Aorta (tissue), 5 donors: Measurements from ENCODE around the gene DCDC2C. TPM values are rescaled to one million over a fixed set of nuclear protein-coding genes. Genes with fewer than 3 reads are reported as not detected.

ENCODE experiments used
- ATAC-seq: fragments of 200-7000 bp; cut with Tn5 transposase; one replicate; pipeline ENCODE4 v1.9.1; 2022; ENCODE audit warnings: moderate library complexity; ENCODE audit not compliant: low FRiP score
- DNase-seq, 2 donors: peaks; one replicate each; pipeline ENCODE4 v3.0.0-alpha.2; 2020
- H3K27ac ChIP-seq, 2 donors: one replicate each; pipeline ENCODE4 v1.5.1; 2013; ENCODE audit warnings: low read length in 2 of 2, mild to moderate bottlenecking in 2 of 2, moderate library complexity in 2 of 2, control low read depth in 1 of 2, inconsistent platforms in 1 of 2, low read depth in 1 of 2
- H3K27me3 ChIP-seq, 2 donors: one replicate each; pipeline ENCODE4 v1.6.1; 2013; ENCODE audit warnings: control low read depth in 1 of 2, low read length in 1 of 2, mild to moderate bottlenecking in 1 of 2, moderate library complexity in 1 of 2; ENCODE audit not compliant: insufficient read depth in 2 of 2, control insufficient read depth in 1 of 2
- H3K36me3 ChIP-seq, 2 donors: one replicate each; pipeline ENCODE4 v1.6.1; 2013; ENCODE audit warnings: control low read depth in 1 of 2, low read length in 1 of 2, mild to moderate bottlenecking in 1 of 2; ENCODE audit not compliant: insufficient read depth in 2 of 2, control insufficient read depth in 1 of 2
- H3K4me1 ChIP-seq, 2 donors: one replicate each; pipeline ENCODE4 v1.6.1; 2013; ENCODE audit warnings: low read length in 2 of 2, control low read depth in 1 of 2, mild to moderate bottlenecking in 1 of 2, moderate library complexity in 1 of 2; ENCODE audit not compliant: insufficient read depth in 2 of 2, control insufficient read depth in 1 of 2
- H3K4me3 ChIP-seq, 2 donors: one replicate each; pipeline ENCODE4 v1.5.1; 2013; ENCODE audit warnings: low read length in 2 of 2, control low read depth in 1 of 2, mild to moderate bottlenecking in 1 of 2
- H3K9me3 ChIP-seq: one replicate; pipeline ENCODE4 v1.6.1; 2013; ENCODE audit warnings: mild to moderate bottlenecking, low read length; ENCODE audit not compliant: control insufficient read depth
- WGBS, 2 donors: extraction: QIAGEN DNeasy Blood & Tissue Kit; methylation state at CpG; one replicate each; pipeline ENCODE4 v1.1.7; 2013; 5-methylcytosine and 5-hydroxymethylcytosine counted together
- intact Hi-C, 2 donors: fragments of 100-400 bp; cut with DNase I; formaldehyde crosslinking; loops; one replicate each; pipeline versions ENCODE4 v1.14.2 to v1.15.0; 2022
- polyA plus RNA-seq, 2 donors: library from polyadenylated mRNA; stranded (reverse); fragments of 200-250 nt; gene quantifications; one replicate each; pipeline ENCODE4 v1.2.3, GENCODE V29; 2013
- total RNA-seq, 2 donors: library from RNA; stranded (reverse); fragmentation: NEBNext Ultra II Directional; extraction: Animal tissue kit (Norgen Biotek cat#: 25700); gene quantifications; one replicate each; pipeline ENCODE4 v1.2.1, GENCODE V29; 2021
- donor health status: healthy with polysubstance abuse.
- donor health status: Bipolar disorder and iron deficiency.
- donor health status: DM: no; HTN: no; CAD: no.
- donor health status: DM: no; HTN: no; CAD: no.
- donor health status: DM: yes; HTN: yes; CAD: no.

Gene DCDC2C
- total and polyA plus RNA-seq, 4 donors = 0.27 to 10.7 (median 2.4) TPM; not detected in 1

DNA sequence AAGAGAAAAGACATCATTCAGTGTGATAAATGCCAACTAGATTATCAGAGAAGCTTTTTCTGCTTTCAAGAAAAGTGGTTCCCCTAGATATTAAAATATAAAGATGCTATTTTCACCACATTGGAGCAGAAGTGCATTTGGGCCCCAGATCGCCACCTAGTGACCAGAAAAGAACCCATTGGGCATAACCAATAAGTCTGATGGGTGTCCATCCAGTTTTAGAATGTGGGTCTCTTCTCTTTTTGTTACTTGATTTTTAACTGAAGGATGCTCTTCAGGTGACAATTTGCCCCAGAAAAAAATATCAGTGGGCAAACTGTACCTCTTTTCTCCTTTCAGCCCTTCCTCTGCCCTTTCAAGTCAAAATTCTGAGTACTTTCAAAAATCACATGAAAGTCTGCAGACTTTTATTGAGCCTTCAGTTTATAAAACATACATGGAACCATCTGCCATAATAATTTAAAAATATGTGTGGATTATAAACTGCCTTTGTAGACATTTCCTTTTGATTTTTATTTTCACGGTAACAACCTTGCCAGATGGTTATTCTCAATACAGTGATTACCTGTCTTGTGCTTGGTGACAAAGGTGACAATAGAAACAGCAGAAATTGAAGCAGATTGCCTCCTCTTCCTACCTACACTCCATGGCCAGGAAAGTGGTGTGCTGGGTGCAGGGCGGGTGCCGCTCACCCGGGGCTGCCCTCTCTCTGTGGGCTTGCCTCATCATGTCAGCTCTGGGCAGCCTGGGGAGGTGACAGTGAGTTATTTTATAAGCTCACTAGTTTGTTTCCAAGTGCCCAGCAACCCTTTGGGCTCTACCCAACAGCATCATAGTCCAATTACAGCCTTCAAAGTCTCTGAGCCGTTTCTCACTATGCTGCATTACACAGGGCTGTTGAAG lies 124.5 kb downstream of the DCDC2C start:
- WGBS, 2 donors = 62% methylated on average over 6 of the region's 6 CpGs
- ATAC-seq (no peak), DNase-seq (no peak)
- H3K4me3 ChIP-seq = no peak overlapping the region
- no peaks in the 10 kb centered on the region for H3K36me3 ChIP-seq
- H3K9me3 ChIP-seq = peaks cover 2% of the 10 kb centered on the region
- H3K4me1 ChIP-seq = no peaks in the 10 kb centered on the region
- no peak overlapping the region for H3K27ac ChIP-seq
- intact Hi-C loops = no loop called here
- H3K27me3 ChIP-seq = no peaks in the 10 kb centered on the region

DNA sequence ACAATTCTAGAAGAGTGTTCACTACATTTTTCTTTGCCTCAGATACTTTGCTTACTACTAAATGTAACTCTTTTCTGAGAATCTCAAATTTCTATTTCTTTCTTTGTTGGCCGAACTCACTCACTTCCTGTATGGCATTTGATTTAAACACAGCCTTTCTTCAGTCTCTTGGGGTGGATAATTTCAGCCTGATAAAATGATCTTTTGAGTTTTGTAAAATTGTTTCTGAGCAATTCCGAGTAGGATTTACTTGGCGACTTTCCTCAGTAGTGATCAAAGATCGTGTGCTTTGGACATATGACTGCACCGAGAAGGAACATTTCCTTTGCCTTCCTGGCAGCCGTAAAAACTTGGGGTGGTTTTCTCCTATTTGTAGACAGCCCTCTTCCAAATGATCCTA lies 127.4 kb downstream of the DCDC2C start:
- no peaks in the 10 kb centered on the region for H3K4me1 ChIP-seq
- no peaks in the 10 kb centered on the region for H3K27me3 ChIP-seq
- H3K27ac ChIP-seq = no peak overlapping the region
- no peaks in the 10 kb centered on the region for H3K36me3 ChIP-seq
- 80 to 82% methylated on average over 6 of the region's 6 CpGs for WGBS, 2 donors
- DNase-seq = no peak
- ATAC-seq = no peak
- H3K9me3 ChIP-seq = no peaks in the 10 kb centered on the region
- intact Hi-C loops = no loop called here
- H3K4me3 ChIP-seq = no peak overlapping the region

DNA sequence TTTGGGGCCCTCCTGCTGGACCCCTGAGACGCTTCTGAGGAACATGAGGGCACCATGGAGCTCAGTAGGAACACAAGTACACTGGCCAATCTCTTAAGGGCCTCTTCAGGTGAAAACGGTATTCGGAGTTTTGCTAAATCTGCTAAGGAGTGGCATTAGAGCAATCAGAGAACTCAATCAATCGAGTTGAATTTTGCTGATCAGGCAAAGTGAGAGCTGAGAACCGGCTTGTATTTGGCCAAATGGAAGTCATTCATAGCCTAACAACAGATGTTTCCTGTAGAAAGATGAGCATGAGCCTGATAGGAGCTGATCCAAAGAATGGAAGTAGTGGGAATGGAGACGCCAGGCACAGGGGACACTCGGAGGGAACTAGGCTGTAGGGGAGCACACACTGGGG lies 133.7 kb downstream of the DCDC2C start:
- Histone ChIP-seq H3K4me1 (no peaks in the 10 kb centered on the region), H3K9me3 (no peaks in the 10 kb centered on the region), H3K27me3 (no peaks in the 10 kb centered on the region), H3K4me3 (no peak overlapping the region), H3K36me3 (no peaks in the 10 kb centered on the region), H3K27ac (no peak overlapping the region)
- no peak for DNase-seq
- intact Hi-C loops = no loop called here
- 93 to 95% methylated on average over 7 of the region's 7 CpGs for WGBS, 2 donors
- no peak for ATAC-seq

DNA sequence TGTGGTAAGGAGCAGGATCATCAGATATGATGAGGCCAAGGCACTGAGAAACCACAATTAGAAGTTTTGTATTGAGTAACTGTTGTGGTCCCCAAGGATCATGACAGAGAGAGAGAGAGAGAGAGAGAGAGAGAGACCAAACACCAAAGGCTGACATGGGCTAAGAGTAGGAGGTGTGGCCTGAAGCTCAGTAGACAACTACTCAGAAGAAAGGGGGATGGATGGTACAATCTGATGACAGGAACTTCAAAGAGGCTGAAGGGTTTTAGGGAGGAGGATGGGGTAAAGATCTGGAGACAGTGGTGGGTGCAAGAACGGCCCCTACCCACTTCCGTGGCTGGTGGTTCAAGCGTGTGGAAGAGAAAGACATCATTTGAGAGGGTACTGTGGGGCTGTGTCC lies 135.0 kb downstream of the DCDC2C start:
- WGBS, 2 donors = 96 to 98% methylated on average over 3 of the region's 3 CpGs
- no peak overlapping the region for H3K27ac ChIP-seq
- ATAC-seq (no peak), DNase-seq (no peak)
- intact Hi-C loops = no loop called here
- no peak overlapping the region for H3K4me3 ChIP-seq
- no peaks in the 10 kb centered on the region for H3K36me3 ChIP-seq
- no peaks in the 10 kb centered on the region for H3K27me3 ChIP-seq
- no peaks in the 10 kb centered on the region for H3K4me1 ChIP-seq
- no peaks in the 10 kb centered on the region for H3K9me3 ChIP-seq

DNA sequence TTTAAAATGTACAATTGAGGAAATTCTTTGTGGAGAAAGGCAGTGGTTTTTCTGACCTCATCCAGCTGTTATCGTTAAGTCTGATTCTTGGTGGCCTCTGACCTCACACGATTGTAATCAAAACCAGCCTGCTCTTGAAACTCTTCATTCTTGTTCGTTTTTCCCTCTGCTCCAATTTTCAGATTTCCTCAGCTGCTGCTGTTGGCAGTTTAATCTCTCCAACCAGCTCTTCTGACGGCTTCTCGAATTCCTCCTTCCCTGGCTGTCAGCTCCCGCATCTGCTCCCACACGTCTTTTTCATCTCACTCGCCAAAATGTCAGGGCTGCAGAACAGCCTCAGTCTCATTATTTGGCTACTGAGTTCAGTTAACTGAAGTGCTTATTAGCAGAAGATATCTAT lies 136.1 kb downstream of the DCDC2C start:
- 30 to 45% methylated on average over 8 of the region's 8 CpGs for WGBS, 2 donors
- ATAC-seq = no peak
- no peaks in the 10 kb centered on the region for H3K36me3 ChIP-seq
- H3K27me3 ChIP-seq = no peaks in the 10 kb centered on the region
- no peak overlapping the region for H3K27ac ChIP-seq
- intact Hi-C loops = no loop called here
- no peaks in the 10 kb centered on the region for H3K4me1 ChIP-seq
- H3K9me3 ChIP-seq = no peaks in the 10 kb centered on the region
- H3K4me3 ChIP-seq = no peak overlapping the region
- DNase-seq = no peak

DNA sequence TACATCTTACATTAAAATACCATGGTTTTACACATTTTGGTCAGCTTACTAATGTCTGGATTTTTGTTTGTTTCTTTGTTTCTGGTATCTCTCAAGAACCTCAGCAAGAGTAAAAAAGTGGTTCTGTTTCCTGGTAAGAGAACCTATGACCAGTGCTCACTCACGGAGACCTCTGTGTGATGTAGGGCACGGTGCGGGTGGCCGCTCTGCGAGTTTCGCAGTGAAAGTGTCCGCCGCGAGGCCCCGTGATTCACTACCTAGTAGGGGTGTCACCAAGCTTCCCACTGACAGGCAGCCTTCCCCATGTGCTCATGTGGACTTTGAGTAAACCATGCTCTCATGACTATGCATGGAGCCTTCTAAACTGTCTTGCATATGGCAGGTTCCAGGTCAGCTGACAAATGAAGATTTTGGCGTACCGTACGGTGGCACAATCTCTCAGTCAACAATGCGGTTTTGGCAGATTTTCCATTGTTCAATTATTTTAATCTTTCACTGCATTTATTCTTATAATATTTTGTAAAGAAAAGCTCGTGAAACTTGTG lies 137.3 kb downstream of the DCDC2C start:
- no peak overlapping the region for H3K27ac ChIP-seq
- no peaks in the 10 kb centered on the region for H3K36me3 ChIP-seq
- WGBS, 2 donors = 94 to 95% methylated on average over 15 of the region's 15 CpGs
- H3K27me3 ChIP-seq = no peaks in the 10 kb centered on the region
- no peaks in the 10 kb centered on the region for H3K9me3 ChIP-seq
- no peak overlapping the region for H3K4me3 ChIP-seq
- no peaks in the 10 kb centered on the region for H3K4me1 ChIP-seq
- ATAC-seq (no peak), DNase-seq (no peak)
- intact Hi-C loops = no loop called here

DNA sequence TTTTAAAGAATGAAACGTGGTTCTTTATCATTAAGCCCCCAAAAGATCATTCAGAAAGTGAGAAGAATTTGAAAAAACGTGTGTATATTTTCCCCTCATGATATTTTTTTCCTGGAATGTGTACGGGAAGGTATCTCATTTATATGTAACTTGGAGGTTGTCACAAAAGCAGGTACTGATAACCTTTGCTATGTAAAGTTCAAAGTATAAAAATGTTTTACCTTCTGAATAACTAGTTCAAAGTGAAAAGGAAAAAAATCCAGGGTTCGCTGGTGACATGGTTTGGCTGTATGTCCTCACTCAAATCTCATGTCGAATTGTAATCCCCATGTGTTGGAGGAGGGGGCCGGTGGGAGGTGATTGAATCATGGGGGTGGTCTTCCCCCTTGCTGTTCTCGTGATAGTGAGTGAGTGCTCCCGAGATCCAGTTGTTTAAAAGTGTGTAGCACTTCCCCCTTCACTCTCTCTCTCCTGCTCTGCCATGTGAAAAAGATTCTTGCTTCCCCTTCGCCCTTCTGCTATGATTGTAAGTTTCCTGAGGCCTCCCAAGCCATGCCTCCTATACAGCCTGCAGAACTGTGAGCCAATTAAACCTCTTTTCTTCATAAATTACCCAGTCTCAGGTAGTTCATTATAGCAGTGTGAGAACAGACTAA lies 144.2 kb downstream of the DCDC2C start:
- H3K4me1 ChIP-seq = no peaks in the 10 kb centered on the region
- ATAC-seq = no peak
- H3K27ac ChIP-seq = no peak overlapping the region
- H3K36me3 ChIP-seq = no peaks in the 10 kb centered on the region
- no peak for DNase-seq
- intact Hi-C loops = no loop called here
- no peaks in the 10 kb centered on the region for H3K27me3 ChIP-seq
- H3K9me3 ChIP-seq = no peaks in the 10 kb centered on the region
- WGBS, 2 donors = 66 to 68% methylated on average over 9 of the region's 9 CpGs
- H3K4me3 ChIP-seq = no peak overlapping the region

DNA sequence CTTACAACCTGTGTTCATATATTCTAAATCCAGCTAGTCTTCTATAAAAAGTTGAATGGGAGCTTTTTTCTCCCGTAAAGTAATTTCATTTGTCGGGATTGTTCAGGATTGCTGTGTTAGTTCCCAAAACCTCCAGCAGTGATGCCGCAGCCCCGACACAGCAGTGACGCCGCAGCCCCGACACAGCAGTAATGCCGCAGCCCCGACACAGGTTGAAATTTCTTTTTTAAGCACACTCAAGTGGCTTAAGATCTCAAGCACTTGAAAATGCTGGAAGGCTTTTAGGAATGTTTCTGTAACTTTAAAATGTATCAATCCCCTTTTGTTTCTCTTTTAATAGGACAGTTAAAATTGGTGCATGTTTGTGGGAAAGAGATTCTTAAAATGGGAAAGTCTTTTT lies 145.4 kb downstream of the DCDC2C start:
- H3K4me1 ChIP-seq = no peaks in the 10 kb centered on the region
- H3K36me3 ChIP-seq = no peaks in the 10 kb centered on the region
- ATAC-seq (no peak), DNase-seq (no peak)
- intact Hi-C loops = no loop called here
- H3K9me3 ChIP-seq = peaks cover 2% of the 10 kb centered on the region
- no peaks in the 10 kb centered on the region for H3K27me3 ChIP-seq
- H3K27ac ChIP-seq = no peak overlapping the region
- H3K4me3 ChIP-seq = no peak overlapping the region
- WGBS, 2 donors = 80 to 89% methylated on average over 9 of the region's 9 CpGs

DNA sequence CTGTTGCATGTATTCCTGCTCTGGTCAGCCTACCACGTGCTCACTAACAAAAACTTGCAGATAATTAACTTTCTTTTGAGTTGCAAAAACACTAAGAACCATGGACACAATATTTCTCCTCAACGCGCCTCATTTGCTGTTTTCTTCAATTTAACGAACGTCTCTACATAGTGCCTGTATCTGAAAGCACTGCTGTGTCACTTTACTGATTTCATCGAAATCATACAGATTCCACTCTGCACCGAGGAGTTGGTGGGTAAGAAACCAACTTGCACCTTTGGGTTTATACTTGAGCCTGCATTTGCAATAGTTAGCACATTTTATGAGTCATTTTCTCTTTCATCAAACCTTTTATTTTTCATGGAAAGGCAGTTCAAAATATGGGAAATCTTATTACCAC lies 145.8 kb downstream of the DCDC2C start:
- Histone ChIP-seq H3K36me3 (no peaks in the 10 kb centered on the region), H3K9me3 (peaks cover 2% of the 10 kb centered on the region), H3K27me3 (no peaks in the 10 kb centered on the region), H3K4me3 (no peak overlapping the region), H3K27ac (no peak overlapping the region), H3K4me1 (no peaks in the 10 kb centered on the region)
- intact Hi-C loops = no loop called here
- WGBS, 2 donors = 78% methylated on average over 7 of the region's 7 CpGs
- no peak for ATAC-seq
- no peak for DNase-seq
